SK-N-SH (cell line): ENCODE data around the gene ABHD1. TPM values are rescaled to one million over a fixed set of nuclear protein-coding genes. Genes with fewer than 3 reads are reported as not detected.

ENCODE experiments used
- CTCF ChIA-PET: fragments of 300-600, 350-600 bp; formaldehyde crosslinking; extraction: SDS; loops from one replicate; lab custom pipeline; 2021; lab: Yijun Ruan, JAX
- POLR2A ChIA-PET: fragments of 350-600 bp; sonication (Branson Sonifier 250); formaldehyde crosslinking; extraction: SDS; loops from one replicate; lab custom pipeline; 2020; ENCODE audit warnings: antibody characterized with exemption, inconsistent platforms; lab: Yijun Ruan, JAX
- DNase-seq: peaks from one replicate; pipeline ENCODE4 v3.0.0; 2012
- H2AFZ ChIP-seq: fragments of 200-600 bp; sonication (generic); 2 replicates; pipeline ENCODE4 v1.8.1; 2016; ENCODE audit warnings: antibody characterized with exemption, mild to moderate bottlenecking, low read depth
- H3F3A ChIP-seq: fragments of 200-600 bp; sonication (generic); replicated peaks from 2 replicates; pipeline ENCODE3; 2016; ENCODE audit warnings: antibody characterized with exemption, mild to moderate bottlenecking; ENCODE audit not compliant: insufficient read depth
- H3K27ac ChIP-seq, 2 experiments: fragments of 200-500 bp in 1 of 2; fragments of 200-600 bp in 1 of 2; sonication (Bioruptor generic) in 1 of 2; sonication (generic), shearing (Covaris generic) in 1 of 2; 2 replicates each; pipeline versions ENCODE4 v1.5.1 to v1.6.1; 2014 to 2016; ENCODE audit warnings: low read depth in 2 of 2, inconsistent platforms in 1 of 2, low read length in 1 of 2, mild to moderate bottlenecking in 1 of 2, mixed read lengths in 1 of 2
- H3K27me3 ChIP-seq: fragments of 200-600 bp; sonication (generic), shearing (Covaris generic); 2 replicates; pipeline ENCODE4 v1.6.1; 2016; ENCODE audit warnings: mixed run types; ENCODE audit not compliant: insufficient read depth
- H3K36me3 ChIP-seq, 2 experiments: fragments of 200-500 bp in 1 of 2; fragments of 200-600 bp in 1 of 2; sonication (Bioruptor generic) in 1 of 2; sonication (generic) in 1 of 2; replicated peaks in 1 of 2; 2 replicates each; pipeline versions ENCODE3 to v1.5.1; 2014 to 2016; ENCODE audit warnings: low read length in 1 of 2, mild to moderate bottlenecking in 1 of 2; ENCODE audit not compliant: insufficient read depth in 2 of 2, control insufficient read depth in 1 of 2
- H3K4me1 ChIP-seq, 2 experiments: fragments of 200-500 bp in 1 of 2; fragments of 200-600 bp in 1 of 2; sonication (Bioruptor generic) in 1 of 2; sonication (generic), shearing (Covaris generic) in 1 of 2; 2 replicates each; pipeline versions ENCODE4 v1.5.1 to v1.6.1; 2014 to 2016; ENCODE audit warnings: low read depth in 1 of 2, low read length in 1 of 2, mixed run types in 1 of 2; ENCODE audit not compliant: insufficient read depth in 2 of 2, control insufficient read depth in 1 of 2
- H3K4me2 ChIP-seq: fragments of 200-600 bp; sonication (generic), shearing (Covaris generic); 2 replicates; pipeline ENCODE4 v1.6.1; 2017; ENCODE audit warnings: mixed run types
- H3K4me3 ChIP-seq, 2 experiments: fragments of 200-500 bp in 1 of 2; fragments of 200-600 bp in 1 of 2; sonication (Bioruptor generic) in 1 of 2; sonication (generic), shearing (Covaris generic) in 1 of 2; 2 replicates each; pipeline versions ENCODE4 v1.5.1 to v1.8.1; 2014 to 2016; ENCODE audit warnings: low read depth in 2 of 2, inconsistent platforms in 1 of 2, low read length in 1 of 2, mild to moderate bottlenecking in 1 of 2, mixed read lengths in 1 of 2, moderate library complexity in 1 of 2
- H3K79me2 ChIP-seq: fragments of 200-600 bp; sonication (generic); 2 replicates; pipeline ENCODE4 v1.8.1; 2017; ENCODE audit warnings: mild to moderate bottlenecking; ENCODE audit not compliant: insufficient read depth
- H3K9ac ChIP-seq: fragments of 200-600 bp; sonication (generic); 2 replicates; pipeline ENCODE4 v1.6.1; 2017; ENCODE audit warnings: mixed run types
- H3K9me2 ChIP-seq: fragments of 200-600 bp; sonication (generic); 2 replicates; pipeline ENCODE4 v1.6.1; 2017; ENCODE audit warnings: mixed run types
- H3K9me3 ChIP-seq: fragments of 200-600 bp; sonication (generic); 2 replicates; pipeline ENCODE4 v1.6.1; 2017; ENCODE audit warnings: mixed run types, mild to moderate bottlenecking, moderate library complexity
- H4K20me1 ChIP-seq: fragments of 200-600 bp; sonication (generic); 2 replicates; pipeline ENCODE4 v1.6.1; 2017; ENCODE audit warnings: mild to moderate bottlenecking, mixed run types; ENCODE audit not compliant: insufficient read depth
- EP300 ChIP-seq, 2 experiments: IDR thresholded peaks; 2 replicates each; pipeline versions ENCODE4 v1.4.0 to v1.6.1; 2012; ENCODE audit warnings: borderline replicate concordance in 1 of 2, low read depth in 1 of 2, low read length in 1 of 2
- FOSL2 ChIP-seq: IDR thresholded peaks from 2 replicates; pipeline ENCODE4 v1.4.0; 2012; ENCODE audit warnings: low read depth, mild to moderate bottlenecking, moderate library complexity, borderline replicate concordance
- FOXJ3 ChIP-seq: sonication (generic); formaldehyde crosslinking; IDR thresholded peaks from 2 replicates; pipeline ENCODE4 v1.5.1; 2020; ENCODE audit warnings: mild to moderate bottlenecking, missing genetic modification reagents
- FOXM1 ChIP-seq: IDR thresholded peaks from 2 replicates; pipeline ENCODE4 v1.4.0; 2012; ENCODE audit warnings: low read depth, mild to moderate bottlenecking
- JUND ChIP-seq: IDR thresholded peaks from 2 replicates; pipeline ENCODE4 v1.4.0; 2012
- MEF2A ChIP-seq: IDR thresholded peaks from 2 replicates; pipeline ENCODE4 v1.4.0; 2012; ENCODE audit warnings: low read depth, borderline replicate concordance
- MXI1 ChIP-seq: IDR thresholded peaks from 2 replicates; pipeline ENCODE4 v1.6.1; 2012; ENCODE audit warnings: mild to moderate bottlenecking, low read depth, low read length, improper control_type of control experiment
- NFIC ChIP-seq: IDR thresholded peaks from 2 replicates; pipeline ENCODE4 v1.4.0; 2012; ENCODE audit warnings: borderline replicate concordance
- PBX3 ChIP-seq: IDR thresholded peaks from 2 replicates; pipeline ENCODE4; 2012
- POLR2AphosphoS5 ChIP-seq: IDR thresholded peaks from 2 replicates; pipeline ENCODE4 v1.6.1; 2012; ENCODE audit warnings: low read depth, low read length
- RAD21 ChIP-seq: IDR thresholded peaks from 2 replicates; pipeline ENCODE4 v1.6.1; 2012; ENCODE audit warnings: mild to moderate bottlenecking, low read length
- RFX5 ChIP-seq: IDR thresholded peaks from 2 replicates; pipeline ENCODE4 v1.6.1; 2012; ENCODE audit warnings: mild to moderate bottlenecking, improper control_type of control experiment, low read length
- RXRA ChIP-seq: IDR thresholded peaks from 2 replicates; pipeline ENCODE4 v1.4.0; 2012; ENCODE audit warnings: low read depth, mild to moderate bottlenecking, borderline replicate concordance
- SIN3A ChIP-seq: IDR thresholded peaks from 2 replicates; pipeline ENCODE4 v1.6.1; 2012; ENCODE audit warnings: low read depth, mild to moderate bottlenecking, low read length, moderate library complexity, borderline replicate concordance
- SMC3 ChIP-seq: IDR thresholded peaks from 2 replicates; pipeline ENCODE4 v1.6.1; 2012; ENCODE audit warnings: low read depth, low read length, improper control_type of control experiment
- TAF1 ChIP-seq: IDR thresholded peaks from 2 replicates; pipeline ENCODE4 v1.6.1; 2012; ENCODE audit warnings: low read depth, mild to moderate bottlenecking, low read length, moderate library complexity, borderline replicate concordance
- WGBS: methylation state at CpG from one replicate; pipeline ENCODE4 v1.1.6; 2017; ENCODE audit warnings: low lambda C conversion rate; 5-methylcytosine and 5-hydroxymethylcytosine counted together
- polyA plus RNA-seq, 3 experiments: library from polyadenylated mRNA; depleted of rRNA; stranded (reverse); fragments of >200 nt; gene quantifications; 2 replicates each; pipeline ENCODE4 v1.2.3, GENCODE V29; 2012
- TF ChIP-seq, protein P1 (sequence below): fragments of 200-600 bp; sonication (generic); IDR thresholded peaks from 2 replicates; pipeline ENCODE4 v1.6.1; 2017; ENCODE audit warnings: antibody characterized with exemption, mild to moderate bottlenecking, moderate library complexity

Gene ABHD1
- polyA plus RNA-seq, 1 of the 3 experiments (the other 2 are of a cell fraction): 3.3 TPM

DNA sequence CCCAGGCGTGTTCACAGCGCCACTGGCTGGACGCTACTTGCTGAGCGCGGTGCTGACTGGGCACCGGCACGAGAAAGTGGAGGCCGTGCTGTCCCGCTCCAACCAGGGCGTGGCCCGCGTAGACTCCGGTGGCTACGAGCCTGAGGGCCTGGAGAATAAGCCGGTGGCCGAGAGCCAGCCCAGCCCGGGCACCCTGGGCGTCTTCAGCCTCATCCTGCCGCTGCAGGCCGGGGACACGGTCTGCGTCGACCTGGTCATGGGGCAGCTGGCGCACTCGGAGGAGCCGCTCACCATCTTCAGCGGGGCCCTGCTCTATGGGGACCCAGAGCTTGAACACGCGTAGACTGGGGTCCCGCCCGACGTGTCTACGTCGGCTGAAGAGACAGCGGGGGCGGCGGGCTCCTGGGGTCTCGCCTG, 37.9 kb upstream of the ABHD1 start:
- peak overlapping the region; percentile 61; the same call in 1 of the 2 replicates for H3K9ac ChIP-seq
- CTCF ChIA-PET: interaction anchor here (0.9 to 14.6 kb wide), 30 partner anchors 9 to 475 kb away, joined by 3 to 227 read pairs (median 6); partner anchors contain the start of genes AGBL5, OST4 and TMEM214
- WGBS: 15% methylated on average over 25 of the region's 38 CpGs

GRCh38 chr2:27086090-27086723, 37.4 kb upstream of the ABHD1 start:
- peaks cover 7% of the 10 kb centered on the region for H3F3A ChIP-seq
- ChIA-PET CTCF (interaction anchor here (0.7 to 14.6 kb wide), 31 partner anchors 9 to 283 kb away, joined by 3 to 227 read pairs (median 6); partner anchors contain the start of genes ABHD1, AGBL5, OST4 and TMEM214), POLR2A (interaction anchor here (0.7 to 6.7 kb wide), 13 partner anchors 8 to 196 kb away, joined by 3 to 63 read pairs (median 5); partner anchors contain the start of genes ABHD1, AGBL5, EMILIN1 and OST4)
- peak overlapping the region; percentile 61 for H3K9ac ChIP-seq
- peak overlapping the region; percentile 37 to 89; a peak in 3 of 4 replicates for H3K27ac ChIP-seq
- H2AFZ ChIP-seq: peak overlapping the region; percentile 74; the same call in 1 of the 2 replicates
- no peaks in the 10 kb centered on the region for H3K9me2 ChIP-seq
- peaks cover 6% of the 10 kb centered on the region for H3K79me2 ChIP-seq
- H3K4me2 ChIP-seq: peak overlapping the region; percentile 89
- DNase-seq: peak; percentile 100
- no peaks in the 10 kb centered on the region for H3K27me3 ChIP-seq
- H3K36me3 ChIP-seq: peaks cover 8 to 38% of the 10 kb centered on the region in 2 experiments
- 2% methylated on average over 41 of the region's 81 CpGs for WGBS
- H3K4me1 ChIP-seq: peaks cover 9 to 46% of the 10 kb centered on the region in 2 experiments; a peak in 3 of 4 replicates
- H4K20me1 ChIP-seq: peaks cover 16% of the 10 kb centered on the region; the same call in 1 of the 2 replicates
- no peaks in the 10 kb centered on the region for H3K9me3 ChIP-seq
- peak overlapping the region; percentile 65 to 75 for H3K4me3 ChIP-seq
- TF ChIP-seq SIN3A: peak; percentile 94; the same call in 1 of the 2 replicates
- peak; percentile 97 for TF ChIP-seq MXI1
- TF ChIP-seq, protein P1, sequence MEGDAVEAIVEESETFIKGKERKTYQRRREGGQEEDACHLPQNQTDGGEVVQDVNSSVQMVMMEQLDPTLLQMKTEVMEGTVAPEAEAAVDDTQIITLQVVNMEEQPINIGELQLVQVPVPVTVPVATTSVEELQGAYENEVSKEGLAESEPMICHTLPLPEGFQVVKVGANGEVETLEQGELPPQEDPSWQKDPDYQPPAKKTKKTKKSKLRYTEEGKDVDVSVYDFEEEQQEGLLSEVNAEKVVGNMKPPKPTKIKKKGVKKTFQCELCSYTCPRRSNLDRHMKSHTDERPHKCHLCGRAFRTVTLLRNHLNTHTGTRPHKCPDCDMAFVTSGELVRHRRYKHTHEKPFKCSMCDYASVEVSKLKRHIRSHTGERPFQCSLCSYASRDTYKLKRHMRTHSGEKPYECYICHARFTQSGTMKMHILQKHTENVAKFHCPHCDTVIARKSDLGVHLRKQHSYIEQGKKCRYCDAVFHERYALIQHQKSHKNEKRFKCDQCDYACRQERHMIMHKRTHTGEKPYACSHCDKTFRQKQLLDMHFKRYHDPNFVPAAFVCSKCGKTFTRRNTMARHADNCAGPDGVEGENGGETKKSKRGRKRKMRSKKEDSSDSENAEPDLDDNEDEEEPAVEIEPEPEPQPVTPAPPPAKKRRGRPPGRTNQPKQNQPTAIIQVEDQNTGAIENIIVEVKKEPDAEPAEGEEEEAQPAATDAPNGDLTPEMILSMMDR: peak; percentile 69
- TF ChIP-seq RFX5: no peak
- TF ChIP-seq RAD21: peak; percentile 52
- no peak for TF ChIP-seq FOSL2
- peak in 1 of 2 experiments; percentile 42; a peak in 1 of 4 replicates for TF ChIP-seq EP300 (IDR thresholded peaks at IDR 0.05; ENCODE audit: borderline replicate concordance in 1 of 2, low read depth in 1 of 2, low read length in 1 of 2)
- TF ChIP-seq NFIC: 0 out of 2 replicates have a peak, but pooled peaks have one; percentile 21
- no peak for TF ChIP-seq MEF2A
- peak; percentile 69; the same call in 1 of the 2 replicates for TF ChIP-seq TAF1
- TF ChIP-seq FOXM1: no peak
- peak; percentile 76 for TF ChIP-seq SMC3

More for the DNA sequence above, 37.9 kb upstream of the ABHD1 start:
- Histone ChIP-seq H3K9me3 (no peaks in the 10 kb centered on the region), H3K4me2 (peak overlapping the region; percentile 89), H3K4me1 (peaks cover 13 to 50% of the 10 kb centered on the region in 2 experiments), H2AFZ (peak overlapping the region; percentile 74; the same call in 1 of the 2 replicates), H3F3A (peaks cover 7% of the 10 kb centered on the region), H3K79me2 (peaks cover 9% of the 10 kb centered on the region), H3K36me3 (peaks cover 9 to 38% of the 10 kb centered on the region in 2 experiments), H3K27ac (peak overlapping the region; percentile 37 to 89; a peak in 3 of 4 replicates), H4K20me1 (peaks cover 16% of the 10 kb centered on the region; the same call in 1 of the 2 replicates), H3K4me3 (peak overlapping the region; percentile 50 to 65), H3K9me2 (no peaks in the 10 kb centered on the region), H3K27me3 (no peaks in the 10 kb centered on the region)
- TF ChIP-seq RAD21: peak; percentile 72
- TF ChIP-seq SMC3: peak; percentile 50; the same call in 1 of the 2 replicates
- TF ChIP-seq FOXJ3: no peak
- TF ChIP-seq PBX3: 0 out of 2 replicates have a peak, but pooled peaks have one; percentile 13
- TF ChIP-seq FOSL2: no peak
- TF ChIP-seq, protein P1: peak; percentile 50
- no peak for TF ChIP-seq RXRA
- TF ChIP-seq JUND: no peak
- TF ChIP-seq POLR2AphosphoS5: peak; percentile 37; the same call in 1 of the 2 replicates
- peak; percentile 83 for DNase-seq
- POLR2A ChIA-PET: interaction anchor here (0.6 to 6.7 kb wide), 7 partner anchors 11 to 196 kb away, joined by 3 to 63 read pairs (median 3); partner anchors contain the start of genes AGBL5, OST4 and TRIM54
